Measurements from ENCODE around the gene DNAJC18. TPM values are rescaled to one million over a fixed set of nuclear protein-coding genes. Genes with fewer than 3 reads are reported as not detected.

Gene DNAJC18
- total RNA-seq, 1 donor from 2014 or later: 11.9 TPM

DNA sequence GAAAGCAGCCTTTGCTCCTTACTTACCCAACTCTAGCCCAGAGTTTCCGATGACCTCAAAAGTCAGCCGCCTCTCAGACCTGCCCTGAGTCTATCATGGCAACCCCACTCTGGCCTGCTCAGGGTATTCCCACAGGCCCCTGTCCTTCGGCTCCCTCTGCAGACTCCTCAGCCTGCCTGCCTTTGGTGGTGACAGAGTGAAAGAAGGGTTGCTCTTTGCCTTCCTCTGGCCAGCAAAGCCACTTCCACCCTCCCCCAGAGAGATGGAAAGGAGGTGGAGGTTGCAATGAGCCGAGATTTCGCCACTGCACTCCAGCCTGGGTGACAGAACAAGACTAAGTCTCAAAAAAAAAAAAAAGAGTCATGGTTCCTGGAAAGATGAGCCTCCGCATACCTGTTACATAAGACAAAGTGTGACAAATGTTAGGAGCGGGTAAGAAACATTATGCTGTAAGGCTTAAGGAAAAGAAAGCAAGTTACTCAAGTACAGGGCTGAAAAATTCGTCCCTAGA, 29.2 kb upstream of the DNAJC18 start:
- Histone ChIP-seq H3K4me3 (no peak overlapping the region), H3K36me3 (no peaks in the 10 kb centered on the region), H3K27ac (peak overlapping the region; percentile 51), H3K27me3 (no peaks in the 10 kb centered on the region), H3K9me3 (no peaks in the 10 kb centered on the region), H3K4me1 (peaks cover 18% of the 10 kb centered on the region)
- intact Hi-C loops (cut with DNase I): no loop called here
- ATAC-seq (peak; percentile 87), DNase-seq (peak; percentile 80)
- TF ChIP-seq, protein P1, sequence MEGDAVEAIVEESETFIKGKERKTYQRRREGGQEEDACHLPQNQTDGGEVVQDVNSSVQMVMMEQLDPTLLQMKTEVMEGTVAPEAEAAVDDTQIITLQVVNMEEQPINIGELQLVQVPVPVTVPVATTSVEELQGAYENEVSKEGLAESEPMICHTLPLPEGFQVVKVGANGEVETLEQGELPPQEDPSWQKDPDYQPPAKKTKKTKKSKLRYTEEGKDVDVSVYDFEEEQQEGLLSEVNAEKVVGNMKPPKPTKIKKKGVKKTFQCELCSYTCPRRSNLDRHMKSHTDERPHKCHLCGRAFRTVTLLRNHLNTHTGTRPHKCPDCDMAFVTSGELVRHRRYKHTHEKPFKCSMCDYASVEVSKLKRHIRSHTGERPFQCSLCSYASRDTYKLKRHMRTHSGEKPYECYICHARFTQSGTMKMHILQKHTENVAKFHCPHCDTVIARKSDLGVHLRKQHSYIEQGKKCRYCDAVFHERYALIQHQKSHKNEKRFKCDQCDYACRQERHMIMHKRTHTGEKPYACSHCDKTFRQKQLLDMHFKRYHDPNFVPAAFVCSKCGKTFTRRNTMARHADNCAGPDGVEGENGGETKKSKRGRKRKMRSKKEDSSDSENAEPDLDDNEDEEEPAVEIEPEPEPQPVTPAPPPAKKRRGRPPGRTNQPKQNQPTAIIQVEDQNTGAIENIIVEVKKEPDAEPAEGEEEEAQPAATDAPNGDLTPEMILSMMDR (IDR thresholded peaks at IDR 0.05): no peak

- peaks cover 14% of the 10 kb centered on the region for H3K4me1 ChIP-seq
- intact Hi-C loops (cut with DNase I): no loop called here
- peak within 1 kb of the TSS; percentile 77 for H3K27ac ChIP-seq
- peak; percentile 37 for ATAC-seq
- H3K4me3 ChIP-seq: peak within 1 kb of the TSS; percentile 45
- no peak for DNase-seq
- TF ChIP-seq, protein P1 (IDR thresholded peaks at IDR 0.05): no peak
- no peaks in the 10 kb centered on the region for H3K36me3 ChIP-seq
- no peaks in the 10 kb centered on the region for H3K9me3 ChIP-seq
- no peaks in the 10 kb centered on the region for H3K27me3 ChIP-seq
These were observed 23.4 kb upstream of the DNAJC18 start, which contains the start of gene ECSCR for GRCh38 chr5:139462586-139463276. Gene ECSCR, minus strand, starts transcription at chr5:139462743. Its CDS starts 73 bp downstream, at chr5:139462670.

DNA sequence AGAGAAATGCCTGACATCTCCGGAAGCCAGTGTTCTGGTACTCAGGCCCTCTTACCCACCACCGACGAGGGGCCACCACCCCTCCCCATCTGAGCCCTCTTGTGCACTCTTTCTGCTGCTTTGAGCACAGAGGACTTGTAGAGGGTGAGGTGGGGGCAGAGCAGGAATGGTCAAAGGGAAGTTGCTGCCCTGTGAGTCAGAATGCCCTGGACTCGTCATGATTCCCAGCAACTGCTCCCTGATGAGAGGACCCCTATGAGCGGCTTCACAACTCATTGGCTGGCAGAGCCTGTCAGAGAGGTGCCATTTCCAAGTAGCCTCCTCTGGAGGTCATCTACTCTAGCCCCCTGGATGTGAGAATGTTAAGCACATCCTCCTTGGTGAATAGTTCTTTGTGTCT, 22.4 kb upstream of the DNAJC18 start:
- TF ChIP-seq, protein P1 (IDR thresholded peaks at IDR 0.05): no peak
- Histone ChIP-seq H3K27me3 (no peaks in the 10 kb centered on the region), H3K36me3 (no peaks in the 10 kb centered on the region), H3K27ac (peak overlapping the region; percentile 77), H3K4me3 (peak overlapping the region; percentile 45), H3K4me1 (peaks cover 14% of the 10 kb centered on the region), H3K9me3 (no peaks in the 10 kb centered on the region)
- ATAC-seq: peak; percentile 21
- intact Hi-C loops (cut with DNase I): no loop called here
- no peak for DNase-seq

DNA sequence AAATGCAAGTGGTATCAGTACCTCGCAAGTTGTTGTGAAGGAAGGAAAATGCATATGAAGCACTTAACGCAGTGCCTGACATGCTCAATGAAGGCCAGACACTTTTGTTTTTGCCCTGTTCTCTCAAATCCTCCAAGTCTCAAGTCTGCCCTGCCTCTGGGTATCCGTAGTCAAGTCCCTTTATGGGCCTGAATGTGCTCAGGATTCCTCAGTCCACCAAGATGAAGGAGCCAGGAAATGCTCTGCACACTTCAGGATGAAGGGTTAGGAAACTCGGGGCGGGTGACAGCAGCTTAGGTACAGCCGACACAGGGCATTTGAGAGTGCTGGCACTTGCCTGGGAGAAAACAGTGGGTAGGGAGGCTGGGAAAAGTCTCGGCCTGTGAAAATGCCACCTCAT, 21.9 kb upstream of the DNAJC18 start:
- Histone ChIP-seq H3K9me3 (no peaks in the 10 kb centered on the region), H3K4me3 (peak overlapping the region; percentile 45), H3K27me3 (no peaks in the 10 kb centered on the region), H3K36me3 (no peaks in the 10 kb centered on the region), H3K4me1 (peaks cover 14% of the 10 kb centered on the region), H3K27ac (peak overlapping the region; percentile 66)
- TF ChIP-seq, protein P1 (IDR thresholded peaks at IDR 0.05): no peak
- DNase-seq (no peak), ATAC-seq (no peak)
- intact Hi-C loops (cut with DNase I): no loop called here

- no peaks in the 10 kb centered on the region for H3K9me3 ChIP-seq
- H3K27me3 ChIP-seq: no peaks in the 10 kb centered on the region
- DNase-seq: no peak
- intact Hi-C loops (cut with DNase I): no loop called here
- H3K4me1 ChIP-seq: peaks cover 14% of the 10 kb centered on the region
- H3K4me3 ChIP-seq: peak overlapping the region; percentile 45
- H3K27ac ChIP-seq: peak overlapping the region; percentile 66
- no peaks in the 10 kb centered on the region for H3K36me3 ChIP-seq
- ATAC-seq: no peak
- TF ChIP-seq, protein P1 (IDR thresholded peaks at IDR 0.05): no peak
These were observed 21.1 kb upstream of the DNAJC18 start for GRCh38 chr5:139460455-139460854.
